NCI-H1092 (cell line): ENCODE measurements around the gene COX10.

Experiments
- DNase-seq: peaks from one replicate; lab custom pipeline; 2025; lab: John Stamatoyannopoulos, UW

The COX10 gene

GRCh38 chr17:14070344-14070984 lies 1.2 kb downstream of the COX10 start:
- no peak for DNase-seq

DNA sequence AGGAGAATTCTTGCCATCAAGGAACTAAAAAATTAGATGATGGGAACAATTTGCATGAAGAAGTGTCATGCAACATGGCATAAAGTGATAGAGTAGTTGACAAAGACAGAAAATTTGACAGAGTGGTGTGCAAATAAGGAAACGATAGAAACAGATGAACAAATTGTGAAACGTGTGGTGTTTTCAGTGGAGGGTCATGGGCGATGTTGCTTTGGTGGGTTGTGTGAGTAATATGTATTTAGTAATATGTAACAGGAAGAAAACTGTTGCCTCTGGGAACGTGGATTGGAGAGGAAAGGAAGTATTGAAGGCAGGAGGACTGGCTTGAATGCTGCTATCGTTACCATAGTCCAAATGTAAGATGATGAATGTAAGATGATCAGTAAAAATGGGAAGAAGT lies 3.6 kb downstream of the COX10 start:
- no peak for DNase-seq

- DNase-seq = no peak
These were observed 8.7 kb downstream of the COX10 start for GRCh38 chr17:14078027-14078426.

DNA sequence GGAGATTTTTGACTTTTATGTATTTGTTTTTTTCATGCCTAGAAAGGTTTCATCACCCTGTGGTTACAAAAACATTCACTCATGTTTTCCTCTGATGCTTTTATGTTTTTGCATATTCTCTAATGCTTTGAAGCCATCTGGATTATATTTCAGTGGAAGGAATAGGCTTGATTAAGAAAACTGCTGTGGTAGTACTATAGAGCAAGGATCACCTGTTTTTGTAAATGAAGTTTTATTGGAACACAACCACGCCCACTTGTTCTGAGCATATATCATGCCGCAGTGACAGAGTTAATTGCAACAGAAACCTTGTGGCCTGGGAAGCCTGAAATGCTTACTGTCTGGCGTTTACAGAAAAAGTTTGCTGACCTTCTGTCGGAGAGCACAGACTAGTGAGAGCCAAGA lies 11.5 kb downstream of the COX10 start:
- DNase-seq = no peak

DNA sequence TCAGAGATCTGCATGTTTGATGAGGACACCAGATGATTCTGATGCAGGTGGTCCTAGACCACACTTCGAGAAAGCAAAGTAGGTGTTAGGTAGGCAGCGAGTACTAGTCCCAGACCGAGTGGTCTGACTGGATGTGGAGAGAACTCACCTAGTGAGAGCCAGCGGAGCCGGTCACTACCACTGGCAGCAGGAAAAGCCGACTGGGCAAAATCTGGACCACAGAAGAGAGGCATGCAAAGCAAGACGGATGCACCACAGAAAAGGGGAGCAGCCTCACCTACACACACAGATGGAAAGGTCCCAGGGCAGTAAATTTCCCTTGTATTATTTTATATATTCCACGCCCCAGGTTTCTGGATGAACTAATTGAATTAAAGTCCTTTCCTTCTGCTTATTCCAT lies 13.5 kb downstream of the COX10 start:
- no peak for DNase-seq

DNA sequence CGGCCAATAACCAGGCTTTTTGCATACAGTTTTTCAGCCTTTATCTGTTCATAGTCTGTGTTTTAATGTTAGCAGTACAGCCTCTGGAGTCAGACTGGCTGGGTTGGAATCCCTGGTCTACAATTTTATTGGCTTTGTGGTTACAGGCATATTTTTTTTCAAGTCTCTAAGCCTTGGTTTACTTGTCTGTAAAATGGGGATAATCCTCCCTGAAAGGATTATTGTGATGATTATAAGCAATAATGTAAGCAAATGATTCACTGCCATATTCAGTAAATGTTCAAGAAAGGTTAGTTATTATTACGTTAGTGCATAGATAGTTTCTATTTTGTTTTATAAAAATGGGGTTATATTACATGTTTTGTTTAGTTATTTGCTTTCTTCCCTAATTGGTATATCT lies 15.7 kb downstream of the COX10 start:
- DNase-seq = no peak

- DNase-seq = no peak
These were observed 16.9 kb downstream of the COX10 start for GRCh38 chr17:14086189-14086588.

DNA sequence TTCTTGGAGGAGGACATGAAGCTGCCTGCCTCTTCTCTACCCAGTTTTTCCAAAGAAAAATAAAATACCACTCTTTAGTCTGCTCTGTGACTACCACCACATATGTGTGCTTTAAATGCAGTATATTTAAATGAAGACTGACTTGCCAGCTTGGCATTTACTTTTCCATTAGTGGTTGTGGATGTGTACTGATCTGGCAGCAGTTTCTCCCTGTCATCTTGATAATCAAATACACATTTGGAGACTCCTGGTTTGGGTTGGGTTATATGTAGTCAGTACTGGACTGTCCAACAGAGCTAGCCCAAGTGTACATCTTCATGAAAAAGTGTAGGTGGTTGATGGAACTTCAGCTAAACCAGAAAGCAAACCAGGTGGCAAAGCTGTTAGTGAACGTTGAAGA lies 19.9 kb downstream of the COX10 start:
- DNase-seq = no peak

DNA sequence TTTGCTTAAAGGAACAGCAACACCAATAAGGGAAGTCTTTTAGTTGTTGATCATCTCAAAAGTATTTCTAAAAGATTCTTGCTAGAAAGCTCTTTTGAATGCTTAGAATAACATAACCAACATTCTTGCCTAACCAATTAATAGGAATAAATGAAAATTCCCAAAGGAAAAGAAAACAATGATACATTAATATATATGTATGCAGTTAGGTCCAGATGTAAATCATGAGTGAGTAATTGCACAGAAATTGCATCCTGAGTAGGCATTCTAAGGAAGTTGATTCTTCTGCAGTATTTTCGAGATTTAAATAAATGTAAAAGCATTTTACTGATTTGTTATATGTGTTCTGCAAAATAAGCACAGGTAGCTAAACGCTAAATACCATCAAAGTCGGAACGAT lies 22.1 kb downstream of the COX10 start:
- no peak for DNase-seq

DNA sequence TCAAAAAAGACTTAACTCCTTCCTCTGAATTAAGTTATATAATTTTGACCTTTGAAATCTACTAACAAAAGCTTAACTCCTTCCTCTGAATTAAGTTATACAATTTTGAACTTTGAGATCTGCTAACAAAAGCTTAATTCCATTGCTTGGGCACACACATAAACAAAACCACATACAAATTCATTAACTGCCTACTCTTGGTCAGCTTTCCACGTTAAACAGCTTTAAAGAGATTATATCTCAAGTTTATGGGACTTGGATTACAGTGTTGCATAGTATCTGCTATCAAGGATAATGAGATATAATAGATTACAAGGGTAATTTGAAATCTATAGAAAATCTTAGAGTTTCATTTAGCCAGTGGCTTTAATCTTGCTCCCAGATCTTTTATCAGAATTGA lies 23.5 kb downstream of the COX10 start:
- DNase-seq = no peak

DNA sequence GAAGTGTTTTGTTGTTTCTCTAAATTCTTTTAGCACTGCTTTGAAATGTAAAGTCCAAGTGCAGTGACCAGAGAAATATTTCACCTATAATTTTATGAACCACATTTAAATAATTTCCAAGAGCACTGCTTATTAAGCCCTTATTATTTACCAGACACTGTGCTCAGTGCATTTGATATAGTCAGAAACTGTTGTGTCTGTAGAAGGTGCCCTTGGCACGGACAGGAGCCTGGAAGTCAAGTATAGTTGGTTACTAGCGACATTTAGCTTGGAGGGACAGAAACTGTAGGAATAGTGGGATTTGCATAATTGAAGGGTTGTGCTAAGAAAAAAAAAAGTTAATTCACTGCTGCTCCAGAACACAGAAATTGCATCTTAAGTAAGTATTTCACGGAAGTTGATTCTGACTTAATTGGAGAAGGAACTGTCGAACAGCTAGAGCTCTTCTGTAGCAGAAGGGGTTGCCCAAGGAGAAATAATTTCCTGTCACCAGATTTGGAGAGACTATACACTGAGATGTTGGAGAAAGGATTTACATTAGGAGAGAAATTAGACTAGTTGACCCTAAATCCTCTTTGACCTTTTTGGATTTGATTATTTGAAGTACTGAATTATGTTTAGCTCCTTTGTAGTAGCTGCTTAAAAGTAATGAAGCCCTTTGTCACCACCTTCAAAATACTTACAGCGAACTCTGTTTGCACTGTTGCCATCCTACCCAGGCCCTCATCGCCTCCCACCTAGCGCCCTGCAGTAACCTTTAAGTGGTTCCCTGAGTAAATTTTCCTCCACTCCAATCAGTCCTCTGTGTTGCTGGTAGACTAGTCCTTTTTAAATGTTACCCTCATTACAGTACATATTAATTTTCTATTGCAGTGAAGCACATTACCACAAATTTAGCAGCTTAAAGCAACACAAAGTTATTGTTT lies 25.6 kb downstream of the COX10 start:
- no peak for DNase-seq

- DNase-seq = no peak
These were observed 26.3 kb downstream of the COX10 start for GRCh38 chr17:14095631-14096030.

DNA sequence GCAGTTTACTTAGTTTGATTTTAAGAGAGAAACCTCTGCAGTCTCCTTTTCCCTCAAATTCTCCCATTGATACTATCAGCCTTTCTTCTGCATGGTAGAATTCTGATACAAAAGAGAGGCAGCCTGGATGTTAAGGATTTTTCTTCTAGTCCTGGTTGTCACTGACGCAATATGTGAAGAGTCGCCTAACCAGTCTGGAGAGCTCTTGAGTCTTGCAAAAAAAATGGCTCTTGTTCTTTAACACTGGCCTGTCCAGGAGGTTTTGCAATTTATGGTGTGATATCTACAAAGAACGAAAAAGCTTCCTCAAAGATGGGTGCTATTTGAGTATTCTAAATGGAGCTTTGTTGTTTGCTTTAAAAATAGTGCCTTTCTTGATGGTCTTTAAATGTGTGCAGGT lies 28.9 kb downstream of the COX10 start:
- no peak for DNase-seq

DNA sequence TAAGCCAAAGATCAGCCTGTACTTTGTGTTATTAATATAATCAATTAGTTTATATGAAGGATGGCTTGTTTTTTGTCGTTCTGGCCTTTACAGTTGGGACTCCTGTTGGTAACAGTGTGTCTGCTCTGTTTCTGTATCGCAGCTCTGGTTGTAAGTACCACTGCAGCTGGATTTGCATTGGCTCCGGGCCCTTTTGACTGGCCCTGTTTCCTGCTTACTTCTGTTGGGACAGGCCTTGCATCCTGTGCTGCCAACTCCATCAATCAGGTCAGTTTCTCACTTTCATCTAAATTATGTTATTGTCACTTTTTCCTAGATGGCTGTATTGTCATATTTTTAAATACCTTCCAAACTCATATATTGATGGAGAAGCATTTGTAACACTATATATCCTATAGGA lies 32.7 kb downstream of the COX10 start:
- DNase-seq = no peak

GRCh38 chr17:14103836-14104235 lies 34.5 kb downstream of the COX10 start:
- no peak for DNase-seq

GRCh38 chr17:14104734-14105133 lies 35.4 kb downstream of the COX10 start:
- no peak for DNase-seq

DNA sequence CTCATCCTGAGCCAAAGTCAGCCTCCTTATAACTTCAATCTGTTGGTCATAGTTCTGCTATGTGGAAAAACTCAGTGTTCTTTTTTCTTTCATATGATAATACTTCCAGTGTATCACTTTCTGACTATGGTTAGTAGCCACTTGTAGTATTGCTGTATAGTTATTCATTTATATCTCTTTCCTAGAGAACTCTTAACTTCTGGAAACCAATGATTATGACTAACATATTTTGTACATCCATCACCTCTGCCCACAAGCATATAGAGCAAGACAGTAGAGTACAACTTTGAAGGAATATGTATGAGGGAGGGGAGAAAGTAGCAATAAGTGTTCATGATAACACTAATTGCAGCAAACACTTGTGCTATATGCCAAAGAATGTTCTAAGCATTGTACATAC lies 38.6 kb downstream of the COX10 start:
- no peak for DNase-seq

GRCh38 chr17:14112407-14112806 lies 43.1 kb downstream of the COX10 start:
- no peak for DNase-seq

DNA sequence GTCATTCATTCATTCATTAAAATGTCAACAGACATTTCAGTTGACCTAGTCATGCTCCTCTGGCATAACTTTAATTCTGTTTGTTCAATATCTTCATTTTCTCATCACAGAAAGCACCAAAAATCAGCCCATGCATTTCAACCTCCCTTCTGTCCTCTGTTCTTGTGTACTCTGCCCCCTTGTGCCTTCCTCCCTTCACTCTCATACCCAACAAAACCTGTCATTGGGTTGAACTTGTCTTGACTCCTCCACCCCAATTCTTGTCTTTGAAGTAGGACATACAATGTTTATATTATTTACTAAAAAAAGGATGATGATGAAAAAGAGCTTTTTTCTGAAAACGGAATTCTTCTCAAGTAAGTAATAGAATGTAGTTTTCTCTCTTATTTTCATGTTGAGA lies 43.8 kb downstream of the COX10 start:
- DNase-seq = no peak

- no peak for DNase-seq
These were observed 47.1 kb downstream of the COX10 start for GRCh38 chr17:14116263-14117024.

DNA sequence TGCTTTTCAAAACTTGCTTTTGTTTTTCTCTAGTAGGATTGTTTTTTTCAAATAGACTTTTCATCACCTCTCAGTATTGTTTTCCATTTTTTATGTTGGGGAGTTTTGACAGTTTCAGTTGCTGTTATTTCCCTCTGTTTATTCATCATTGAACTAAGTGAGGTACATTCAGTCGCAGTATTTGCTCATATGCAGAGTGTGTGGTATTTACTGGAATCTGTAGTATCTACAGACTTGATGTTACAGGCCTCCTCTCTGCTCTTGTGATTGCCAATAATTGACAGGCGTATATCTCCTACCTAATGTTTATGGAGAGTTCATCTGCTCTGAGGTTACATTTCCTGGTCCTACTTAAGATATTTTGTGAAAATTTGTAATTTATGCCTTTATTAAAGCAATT lies 49.6 kb downstream of the COX10 start:
- DNase-seq = no peak

DNA sequence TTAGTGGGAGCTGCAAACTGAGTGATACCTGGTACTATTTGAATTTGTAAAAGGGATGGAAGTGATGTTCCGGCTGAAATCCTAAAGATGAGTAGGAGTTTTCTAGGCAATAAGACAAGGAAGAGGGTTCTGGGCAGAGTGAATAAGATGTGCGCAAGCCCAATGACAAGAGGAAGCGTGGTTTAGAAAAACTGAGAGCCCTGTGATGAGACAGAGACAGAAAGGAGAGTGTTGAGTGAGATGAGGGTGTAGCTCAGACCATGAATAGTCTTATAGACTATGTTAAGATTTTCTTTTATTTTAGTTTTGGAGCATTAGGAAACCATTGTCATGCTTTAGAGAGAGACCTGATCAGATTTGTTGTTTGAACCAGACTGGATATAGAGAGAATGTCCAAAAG lies 50.2 kb downstream of the COX10 start:
- DNase-seq = no peak

GRCh38 chr17:14121952-14122351 lies 52.6 kb downstream of the COX10 start:
- no peak for DNase-seq
